ENCODE data around the gene GP5. TPM values are rescaled to one million over a fixed set of nuclear protein-coding genes. Genes with fewer than 3 reads are reported as not detected.
A peak's percentile ranks its signal among the peaks of the same experiment; 100 is the strongest.

Gene GP5
- polyA plus RNA-seq, 3 donors: 0.51 to 0.95 (median 0.69) TPM

- no peak for DNase-seq (ENCODE audit: extremely low read depth in 1 of 11, low read depth in 9 of 11, low spot score in 4 of 11)
These were observed 2.8 kb upstream of the GP5 start for GRCh38 chr3:194401868-194402329.

- no peak for DNase-seq (ENCODE audit: extremely low read depth in 1 of 11, low read depth in 9 of 11, low spot score in 4 of 11)
These were observed 2.3 kb upstream of the GP5 start for GRCh38 chr3:194401346-194401745.

- DNase-seq (ENCODE audit: extremely low read depth in 1 of 11, low read depth in 9 of 11, low spot score in 4 of 11): no peak
These were observed 877 bp upstream of the GP5 start for GRCh38 chr3:194399874-194400411.

GRCh38 chr3:194397757-194398312, 1.2 kb downstream of the GP5 start:
- no peak for DNase-seq (ENCODE audit: extremely low read depth in 1 of 11, low read depth in 9 of 11, low spot score in 4 of 11)

GRCh38 chr3:194396859-194397756, 2.0 kb downstream of the GP5 start:
- no peak for DNase-seq (ENCODE audit: extremely low read depth in 1 of 11, low read depth in 9 of 11, low spot score in 4 of 11)

- no peak for DNase-seq (ENCODE audit: extremely low read depth in 1 of 11, low read depth in 9 of 11, low spot score in 4 of 11)
These were observed 2.6 kb downstream of the GP5 start for GRCh38 chr3:194396539-194396858.

- peak in 4 of 11 donors; percentile 60 to 77 (median 66) for DNase-seq (ENCODE audit: extremely low read depth in 1 of 11, low read depth in 9 of 11, low spot score in 4 of 11)
These were observed 3.1 kb downstream of the GP5 start for GRCh38 chr3:194395778-194396538.

- DNase-seq (ENCODE audit: extremely low read depth in 1 of 11, low read depth in 9 of 11, low spot score in 4 of 11): no peak
These were observed 3.9 kb downstream of the GP5 start for GRCh38 chr3:194395212-194395611.

GRCh38 chr3:194392576-194392975, 6.5 kb downstream of the GP5 start:
- no peak for DNase-seq (ENCODE audit: extremely low read depth in 1 of 11, low read depth in 9 of 11, low spot score in 4 of 11)

- DNase-seq (ENCODE audit: extremely low read depth in 1 of 11, low read depth in 9 of 11, low spot score in 4 of 11): no peak
These were observed 8.2 kb downstream of the GP5 start for GRCh38 chr3:194390835-194391234.

- no peak for DNase-seq (ENCODE audit: extremely low read depth in 1 of 11, low read depth in 9 of 11, low spot score in 4 of 11)
These were observed 9.8 kb downstream of the GP5 start for GRCh38 chr3:194389269-194389668.

- DNase-seq (ENCODE audit: extremely low read depth in 1 of 11, low read depth in 9 of 11, low spot score in 4 of 11): no peak
These were observed 11.1 kb downstream of the GP5 start for GRCh38 chr3:194387926-194388418.

GRCh38 chr3:194387276-194387675, 11.8 kb downstream of the GP5 start:
- DNase-seq (ENCODE audit: extremely low read depth in 1 of 11, low read depth in 9 of 11, low spot score in 4 of 11): no peak

GRCh38 chr3:194386648-194387047, 12.4 kb downstream of the GP5 start:
- no peak for DNase-seq (ENCODE audit: extremely low read depth in 1 of 11, low read depth in 9 of 11, low spot score in 4 of 11)

GRCh38 chr3:194386066-194386465, 13.0 kb downstream of the GP5 start:
- DNase-seq (ENCODE audit: extremely low read depth in 1 of 11, low read depth in 9 of 11, low spot score in 4 of 11): no peak

- no peak for DNase-seq (ENCODE audit: extremely low read depth in 1 of 11, low read depth in 9 of 11, low spot score in 4 of 11)
These were observed 14.5 kb downstream of the GP5 start for GRCh38 chr3:194384569-194385001.

GRCh38 chr3:194384156-194384555, 14.9 kb downstream of the GP5 start:
- DNase-seq (ENCODE audit: extremely low read depth in 1 of 11, low read depth in 9 of 11, low spot score in 4 of 11): no peak

GRCh38 chr3:194383276-194383940, 15.7 kb downstream of the GP5 start:
- no peak for DNase-seq (ENCODE audit: extremely low read depth in 1 of 11, low read depth in 9 of 11, low spot score in 4 of 11)

GRCh38 chr3:194382892-194383223, 16.2 kb downstream of the GP5 start:
- DNase-seq (ENCODE audit: extremely low read depth in 1 of 11, low read depth in 9 of 11, low spot score in 4 of 11): no peak
